GM19351 (cell line): ENCODE results near the gene TPRA1.
"Not testable (repeated sequence)": the region's sequence is repeated elsewhere in the genome, so short reads cannot be mapped to it uniquely, and the experiment has no call there.

Experiments used
- ATAC-seq: cut with Tn5 transposase; IDR thresholded peaks from one replicate; pipeline ENCODE4 v1.9.1; 2021; ENCODE audit warnings: mild to moderate bottlenecking, moderate library complexity; ENCODE audit not compliant: unreplicated experiment

Gene TPRA1

DNA sequence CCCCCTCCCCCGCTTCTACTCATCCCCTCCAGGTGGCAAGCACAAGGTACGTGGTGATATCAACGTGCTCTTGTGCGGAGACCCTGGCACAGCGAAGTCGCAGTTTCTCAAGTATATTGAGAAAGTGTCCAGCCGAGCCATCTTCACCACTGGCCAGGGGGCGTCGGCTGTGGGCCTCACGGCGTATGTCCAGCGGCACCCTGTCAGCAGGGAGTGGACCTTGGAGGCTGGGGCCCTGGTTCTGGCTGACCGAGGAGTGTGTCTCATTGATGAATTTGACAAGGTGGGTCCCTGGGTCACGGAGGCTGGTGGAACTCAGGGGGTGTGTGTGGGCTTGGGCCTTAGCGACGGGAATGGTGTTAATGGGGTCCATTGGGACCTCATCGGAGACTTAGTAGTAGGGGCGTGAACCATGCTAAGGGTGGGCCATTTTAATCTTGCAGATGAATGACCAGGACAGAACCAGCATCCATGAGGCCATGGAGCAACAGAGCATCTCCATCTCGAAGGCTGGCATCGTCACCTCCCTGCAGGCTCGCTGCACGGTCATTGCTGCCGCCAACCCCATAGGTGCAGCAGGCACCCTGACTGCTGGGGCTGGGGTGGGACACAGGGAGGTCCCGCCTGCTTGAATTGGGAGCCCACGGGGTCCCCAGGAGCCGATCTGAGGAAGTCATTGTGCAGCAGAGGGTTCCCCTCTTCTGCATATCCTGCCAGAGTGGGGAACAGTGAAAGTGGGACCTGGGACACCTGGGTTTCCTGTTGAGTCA is 26.5 kb upstream of the TPRA1 start:
- no peak for ATAC-seq

- no peak for ATAC-seq
Observed at GRCh38 chr3:127615631-127616305, 25.2 kb upstream of the TPRA1 start.

GRCh38 chr3:127614928-127615589 is 24.5 kb upstream of the TPRA1 start:
- no peak for ATAC-seq

- no peak for ATAC-seq
Observed at GRCh38 chr3:127613406-127613805, 22.9 kb upstream of the TPRA1 start.

- no peak for ATAC-seq
Observed at GRCh38 chr3:127612966-127613365, 22.4 kb upstream of the TPRA1 start.

GRCh38 chr3:127611251-127611650 is 20.7 kb upstream of the TPRA1 start:
- no peak for ATAC-seq

DNA sequence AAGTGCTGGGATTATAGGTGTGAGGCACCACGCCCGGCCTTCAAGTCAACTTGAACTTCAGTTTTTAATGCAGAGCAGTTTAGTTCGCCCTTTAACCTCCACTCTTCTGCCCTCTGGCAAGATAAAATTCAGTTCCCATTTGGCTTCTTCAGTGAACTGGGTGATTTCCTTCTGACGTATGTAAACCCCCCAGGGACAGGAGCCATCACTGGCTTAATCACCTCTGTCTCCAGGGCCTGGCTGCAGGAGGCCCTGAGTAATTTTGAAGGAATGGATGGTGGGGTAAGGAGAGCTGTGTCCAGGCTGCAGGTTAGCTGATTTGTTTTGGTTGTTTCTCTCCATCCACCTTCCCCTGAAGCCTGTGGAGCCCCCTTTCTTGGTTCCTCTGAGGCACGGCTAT is 19.6 kb upstream of the TPRA1 start:
- no peak for ATAC-seq

DNA sequence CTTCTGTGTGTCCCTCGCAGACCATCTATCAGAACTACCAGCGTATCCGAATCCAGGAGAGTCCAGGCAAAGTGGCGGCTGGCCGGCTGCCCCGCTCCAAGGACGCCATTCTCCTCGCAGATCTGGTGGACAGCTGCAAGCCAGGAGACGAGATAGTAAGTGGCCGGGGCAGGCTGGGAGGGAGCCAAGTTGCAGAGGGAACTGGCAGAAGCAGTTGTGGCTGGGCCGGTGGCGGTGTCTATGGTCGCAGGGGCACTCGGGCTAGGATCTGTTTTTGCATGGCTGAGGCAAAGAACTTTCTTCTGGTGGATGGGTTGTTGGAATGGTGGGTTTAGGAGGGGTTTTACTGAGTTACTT is 17.8 kb upstream of the TPRA1 start:
- ATAC-seq, result no peak

DNA sequence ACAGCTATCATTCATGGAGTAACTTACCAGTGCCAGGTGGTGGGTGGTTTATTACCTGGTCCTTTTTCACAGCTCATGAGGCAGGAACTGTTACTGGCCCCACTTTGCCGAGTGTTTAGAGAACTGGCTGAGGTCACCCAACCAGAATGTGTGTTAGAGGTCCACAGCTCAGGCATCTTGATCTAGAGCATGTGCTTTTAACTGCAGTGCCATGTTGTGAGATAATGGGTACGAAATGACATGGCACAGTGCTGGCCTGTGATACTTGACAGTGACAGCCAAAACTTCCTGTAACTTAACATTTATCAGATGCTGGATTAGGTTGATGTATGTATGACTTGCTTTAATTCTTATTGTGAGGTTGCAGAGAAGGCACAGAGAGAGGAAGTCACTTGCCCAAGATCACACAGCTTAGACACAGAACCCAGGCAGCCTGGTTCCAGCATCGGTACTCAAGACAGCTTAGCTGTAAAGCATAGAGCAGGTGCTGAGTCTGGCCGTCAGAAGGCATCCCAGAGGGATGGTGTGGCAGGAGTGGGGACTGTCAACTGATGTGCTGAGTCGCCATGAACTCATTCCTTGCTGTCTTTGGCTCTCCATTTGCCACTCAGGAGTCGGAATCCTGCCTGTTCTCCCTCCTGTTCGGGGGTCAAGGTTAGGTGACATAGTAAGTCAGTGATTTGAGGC is 17.3 kb upstream of the TPRA1 start:
- ATAC-seq, result no peak

DNA sequence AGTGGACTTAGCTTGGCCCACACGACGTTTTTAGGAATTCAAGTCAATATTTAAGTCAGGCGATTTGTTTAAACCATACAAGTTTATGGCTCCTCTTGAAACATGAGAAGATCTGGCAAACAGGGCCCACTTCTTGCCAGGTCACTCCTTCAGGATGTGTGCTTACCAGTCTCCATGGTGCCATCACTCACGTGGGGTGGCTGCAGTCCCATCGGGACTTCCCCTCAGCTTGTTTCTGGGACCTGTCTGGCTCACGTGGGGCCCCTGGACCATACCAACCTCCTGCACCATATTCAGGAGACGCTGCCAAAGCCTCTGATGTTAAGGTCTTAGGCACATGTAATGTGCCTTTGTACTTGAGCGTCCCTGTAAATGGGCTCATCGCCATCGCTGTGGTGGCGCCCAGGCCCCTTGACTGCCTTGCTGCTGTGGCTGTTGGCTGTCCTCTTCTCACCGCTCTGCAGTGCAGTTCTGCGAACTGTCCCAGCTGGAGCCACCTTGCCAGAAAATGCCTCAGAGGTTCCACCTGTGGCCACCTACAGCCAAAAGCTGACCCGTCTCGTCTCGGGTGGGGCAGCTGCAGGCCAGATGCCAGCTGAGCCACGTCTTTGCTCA is 16.6 kb upstream of the TPRA1 start:
- ATAC-seq, result no peak

DNA sequence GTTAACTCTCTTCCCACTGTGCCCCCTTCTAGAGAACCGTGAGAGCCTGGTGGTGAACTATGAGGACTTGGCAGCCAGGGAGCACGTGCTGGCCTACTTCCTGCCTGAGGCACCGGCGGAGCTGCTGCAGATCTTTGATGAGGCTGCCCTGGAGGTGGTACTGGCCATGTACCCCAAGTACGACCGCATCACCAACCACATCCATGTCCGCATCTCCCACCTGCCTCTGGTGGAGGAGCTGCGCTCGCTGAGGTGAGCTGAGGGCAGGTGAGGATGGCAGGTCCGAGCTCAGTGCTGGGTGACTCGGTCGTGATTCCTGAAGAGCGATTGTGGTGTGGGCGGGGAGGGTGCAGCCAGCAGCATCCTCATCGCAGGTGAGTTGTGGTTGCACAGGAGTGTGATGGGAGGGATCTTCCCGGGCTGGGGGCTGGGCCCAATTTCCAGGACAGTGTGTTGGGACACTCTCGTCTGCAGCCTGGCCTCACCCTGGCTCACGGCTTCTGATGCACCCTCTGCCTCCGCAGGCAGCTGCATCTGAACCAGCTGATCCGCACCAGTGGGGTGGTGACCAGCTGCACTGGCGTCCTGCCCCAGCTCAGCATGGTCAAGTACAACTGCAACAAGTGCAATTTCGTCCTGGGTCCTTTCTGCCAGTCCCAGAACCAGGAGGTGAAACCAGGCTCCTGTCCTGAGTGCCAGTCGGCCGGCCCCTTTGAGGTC is 15.7 kb upstream of the TPRA1 start:
- no peak for ATAC-seq

- not testable (repeated sequence) for ATAC-seq
Observed at GRCh38 chr3:127605547-127605946, 15.0 kb upstream of the TPRA1 start.

- no peak for ATAC-seq
Observed at GRCh38 chr3:127604546-127605165, 14.1 kb upstream of the TPRA1 start.

DNA sequence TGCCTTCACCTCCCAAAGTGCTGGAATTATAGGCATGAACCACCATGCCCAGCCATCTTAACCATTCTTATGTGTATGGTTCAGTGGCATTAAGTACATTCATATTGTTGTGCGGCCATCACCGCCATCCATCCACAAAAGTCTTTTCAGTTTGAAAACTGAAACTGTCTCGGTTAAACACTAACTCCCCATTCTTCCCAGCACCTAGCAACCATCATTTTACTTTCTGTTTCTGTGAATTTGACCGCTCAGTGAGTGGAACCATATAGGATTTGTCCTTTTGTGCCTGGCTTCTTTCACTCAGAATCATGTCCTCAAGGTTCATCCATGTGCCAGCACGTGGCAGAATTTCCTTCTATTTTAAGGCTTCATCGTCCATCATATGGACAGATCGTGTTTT is 13.5 kb upstream of the TPRA1 start:
- ATAC-seq, result no peak

DNA sequence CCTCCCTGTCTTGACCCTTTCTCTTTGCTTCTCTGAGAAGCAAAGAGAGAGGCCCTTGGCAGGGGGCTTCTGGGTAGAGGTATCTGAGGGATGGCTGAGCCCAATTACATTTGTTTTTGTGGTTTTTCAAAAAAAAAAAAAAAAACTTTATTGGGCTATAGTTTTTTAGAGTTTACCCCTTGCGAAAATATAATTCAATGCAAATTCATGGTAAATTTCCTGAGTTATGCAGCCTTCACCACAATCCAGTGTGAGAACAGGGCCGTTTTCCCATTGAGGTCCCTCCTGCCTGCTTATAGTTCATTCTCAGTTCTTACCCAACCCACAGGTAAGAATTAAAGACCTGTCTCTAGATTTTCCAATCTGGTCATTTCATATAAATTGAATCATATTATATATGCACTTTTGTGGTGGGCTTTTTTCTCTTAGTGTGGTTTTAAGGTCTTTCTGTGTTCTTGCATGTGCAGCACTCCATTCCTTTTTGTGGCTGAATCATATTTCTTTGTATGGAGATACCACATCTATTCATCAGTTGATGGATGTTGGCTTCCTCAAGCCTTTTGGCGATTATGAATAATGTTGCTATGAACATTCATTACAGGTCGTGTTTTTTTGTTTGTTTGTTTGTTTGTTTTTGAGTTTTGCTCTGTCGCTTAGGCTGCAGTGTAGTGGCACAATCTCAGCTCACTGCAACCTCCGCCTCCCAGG is 10.4 kb upstream of the TPRA1 start:
- ATAC-seq, result no peak

- no peak for ATAC-seq
Observed at GRCh38 chr3:127598841-127599570, 8.5 kb upstream of the TPRA1 start.

GRCh38 chr3:127597020-127597771 is 6.7 kb upstream of the TPRA1 start:
- no peak for ATAC-seq

DNA sequence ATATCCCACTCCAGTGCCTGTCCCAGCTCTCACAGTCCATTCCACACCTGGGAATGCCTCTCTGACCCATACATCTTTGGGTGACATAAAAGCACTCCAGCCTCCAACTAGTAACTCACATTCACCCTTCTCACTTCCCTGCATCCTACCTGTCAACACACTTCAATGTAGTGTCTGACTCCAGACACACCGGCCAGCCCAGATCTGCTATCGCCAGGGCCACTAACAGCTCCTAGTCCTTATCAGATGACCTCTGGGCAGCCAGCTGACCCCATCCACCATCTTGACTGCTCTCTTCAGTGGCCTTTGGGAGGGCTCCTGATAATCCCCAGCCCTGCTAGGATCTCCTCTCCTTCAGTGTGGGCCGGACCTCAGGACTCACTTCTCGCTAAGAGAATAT is 4.8 kb upstream of the TPRA1 start:
- no peak for ATAC-seq
